ENCODE results near the gene CPEB4. TPM values are rescaled to one million over a fixed set of nuclear protein-coding genes. Genes with fewer than 3 reads are reported as not detected.

CPEB4 gene
- total and polyA plus RNA-seq, 2 donors (not counting 3 experiments of a cell fraction or from before 2014, with no cell fraction given) = 11.3 to 16.4 TPM

- Histone ChIP-seq H3K4me2 (ENCODE audit: insufficient read depth, low read length) (no peak overlapping the region), H2AFZ (ENCODE audit: low read depth, low read length) (no peak overlapping the region), H3K27ac (ENCODE audit: insufficient read depth, low read depth, low read length) (no peak overlapping the region), H4K20me1 (replicated peaks; ENCODE audit: control insufficient read depth, extremely low read depth, insufficient read depth, low read length) (no peaks in the 10 kb centered on the region), H3K9me3 (replicated peaks; ENCODE audit: control insufficient read depth, insufficient read depth, low read length) (no peaks in the 10 kb centered on the region), H3K9me1 (replicated peaks; ENCODE audit: control insufficient read depth, extremely low read depth, insufficient read depth, low read length) (no peaks in the 10 kb centered on the region), H3K4me3 (replicated peaks in 1 of 3; ENCODE audit: insufficient read depth in 1 of 3, low read depth in 1 of 3, low read length in 3 of 3) (no peak overlapping the region), H3K27me3 (ENCODE audit: control insufficient read depth in 2 of 2, insufficient read depth in 2 of 2, low read length in 2 of 2) (no peaks in the 10 kb centered on the region), H3K4me1 (ENCODE audit: control insufficient read depth, extremely low read depth, insufficient read depth, low read length) (peaks cover 11% of the 10 kb centered on the region), H3K36me3 (ENCODE audit: control insufficient read depth in 2 of 2, extremely low read depth in 1 of 2, insufficient read depth in 2 of 2, low read length in 2 of 2) (no peaks in the 10 kb centered on the region), H3K9ac (replicated peaks; ENCODE audit: extremely low read depth, insufficient read depth, low read length) (no peak overlapping the region), H3K79me2 (ENCODE audit: control insufficient read depth, insufficient read depth, low read length) (peaks cover 12% of the 10 kb centered on the region)
- no peak for TF ChIP-seq MAX (IDR thresholded peaks at IDR 0.05; ENCODE audit: insufficient read depth, insufficient read length)
- no peak for TF ChIP-seq CTCF (IDR thresholded peaks at IDR 0.05; ENCODE audit: extremely low read depth in 1 of 2, insufficient read depth in 1 of 2, low read depth in 1 of 2, low read length in 2 of 2)
- no peak for TF ChIP-seq MYC (IDR thresholded peaks at IDR 0.05; ENCODE audit: low read depth, low read length)
- TF ChIP-seq GATA2 (IDR thresholded peaks at IDR 0.05; ENCODE audit: insufficient read depth, insufficient read length, low read depth, low read length) = no peak
- TF ChIP-seq FOS (IDR thresholded peaks at IDR 0.05; ENCODE audit: borderline replicate concordance, insufficient read depth, low read length) = no peak
- no peak for TF ChIP-seq JUN (IDR thresholded peaks at IDR 0.05; ENCODE audit: borderline replicate concordance, insufficient read depth, insufficient read length, low read depth)
- no peak for TF ChIP-seq EZH2 (IDR thresholded peaks at IDR 0.05; ENCODE audit: borderline replicate concordance, low read depth, low read length, severe bottlenecking)
- no peak for TF ChIP-seq POLR2AphosphoS5 (IDR thresholded peaks at IDR 0.05; ENCODE audit: insufficient read depth, low read depth, low read length)
- TF ChIP-seq POLR2A (IDR thresholded peaks at IDR 0.05; ENCODE audit: low read depth, low read length) = no peak
- POLR2A ChIA-PET = no interaction called here
- CTCF ChIA-PET = interaction anchor here (2.3 kb wide), 1 partner anchor 16 kb away, joined by 13 read pairs; no protein-coding TSS in a partner anchor
- FAIRE-seq (no peak), DNase-seq (ENCODE audit: low read depth, low spot score) (no peak)
- dilution Hi-C loops (cut with MboI; ENCODE audit: extremely low pct_ligation_motif_present, low sequenced_read_pairs) (no loop called here), intact Hi-C loops (cut with micrococcal nuclease) (no loop called here)
- BruUV-seq (replicated peaks) = no TSS peak
These were observed 21.1 kb downstream of the CPEB4 start for GRCh38 chr5:173909199-173909598.

Data from endothelial cell of umbilical vein (primary cell).